Sigmoid colon (tissue), 4 donors: ENCODE measurements around the gene GPBP1.

Experiments used
- CTCF ChIP-seq, 4 experiments: fragments of 450-650 bp in 3 of 4; fragments of 200-600 bp in 1 of 4; IDR thresholded peaks; one replicate each; pipeline ENCODE4 v1.5.1; 2016 to 2019; ENCODE audit warnings: antibody characterized with exemption in 4 of 4, mild to moderate bottlenecking in 3 of 4, moderate library complexity in 2 of 4
- POLR2AphosphoS5 ChIP-seq, 4 donors: sonication (generic); formaldehyde crosslinking; IDR thresholded peaks; one replicate each; pipeline ENCODE4 v1.6.1; 2017; ENCODE audit warnings: antibody characterized with exemption in 4 of 4

GRCh38 chr5:57246426-57246825 lies 72.6 kb downstream of the GPBP1 start:
- no peak for TF ChIP-seq CTCF (IDR thresholded peaks at IDR 0.05)
- TF ChIP-seq POLR2AphosphoS5 (IDR thresholded peaks at IDR 0.05), result no peak
